NT2/D1 (cell line): Measurements from ENCODE around the gene STK32B.

Experiments used
- DNase-seq: peaks from one replicate; pipeline ENCODE4 v3.0.0-alpha.2; 2011; ENCODE audit warnings: low read depth, low spot score
- H3K27me3 ChIP-seq: 2 replicates; pipeline ENCODE4 v1.6.0; 2011; ENCODE audit warnings: mild to moderate bottlenecking; ENCODE audit not compliant: insufficient read length, insufficient read depth
- H3K36me3 ChIP-seq: 2 replicates; pipeline ENCODE4 v1.6.1; 2011; ENCODE audit warnings: mild to moderate bottlenecking, low read length, mixed read lengths; ENCODE audit not compliant: insufficient read depth, insufficient read length
- H3K4me1 ChIP-seq: 2 replicates; pipeline ENCODE4 v1.5.1; 2011; ENCODE audit not compliant: insufficient read depth, insufficient read length
- H3K4me3 ChIP-seq: 2 replicates; pipeline ENCODE4 v1.5.1; 2011; ENCODE audit warnings: low read depth; ENCODE audit not compliant: insufficient read length
- H3K9ac ChIP-seq: 2 replicates; pipeline ENCODE4 v1.6.0; 2011; ENCODE audit warnings: low read depth; ENCODE audit not compliant: insufficient read length
- H3K9me3 ChIP-seq: 2 replicates; pipeline ENCODE4 v1.5.1; 2011; ENCODE audit warnings: mild to moderate bottlenecking, low read length; ENCODE audit not compliant: insufficient read depth
- SUZ12 ChIP-seq: IDR thresholded peaks from 2 replicates; pipeline ENCODE4 v1.6.1; 2011; ENCODE audit not compliant: insufficient read length, insufficient read depth; ENCODE audit errors: extremely low read depth
- YY1 ChIP-seq: IDR thresholded peaks from 2 replicates; pipeline ENCODE4 v1.6.1; 2011; ENCODE audit not compliant: insufficient read length, insufficient read depth
- ZNF274 ChIP-seq: IDR thresholded peaks from 2 replicates; pipeline ENCODE4 v1.6.1; 2011; ENCODE audit warnings: mild to moderate bottlenecking, low read depth, low read length

STK32B gene

DNA sequence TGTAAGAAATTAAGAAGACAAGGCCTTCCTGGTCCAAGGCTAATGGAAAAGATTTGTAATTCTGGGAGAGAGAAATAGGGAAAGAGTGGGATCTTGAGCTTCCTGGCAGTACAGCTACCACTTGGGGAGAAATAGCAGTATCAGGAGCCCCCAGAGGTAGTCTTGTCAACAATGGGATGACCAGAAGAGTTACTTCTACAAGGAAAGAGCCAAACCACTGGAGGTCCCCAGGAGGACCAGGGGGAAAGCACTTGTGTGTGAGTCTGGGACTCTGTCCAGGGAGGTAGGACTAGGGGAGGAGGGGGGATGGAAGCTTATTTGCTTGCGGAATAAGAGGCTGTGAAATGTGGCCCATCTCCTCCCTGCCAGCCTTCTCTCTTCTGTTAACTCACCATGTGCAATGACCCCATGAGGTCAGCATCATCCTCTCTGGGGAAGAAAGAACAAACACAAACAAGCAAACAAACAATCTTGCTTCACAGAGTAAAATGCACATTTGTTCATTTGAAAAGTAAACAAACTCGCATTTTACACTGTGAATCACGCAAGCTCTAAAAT is 160.1 kb downstream of the STK32B start:
- no peaks in the 10 kb centered on the region for H3K4me1 ChIP-seq
- no peaks in the 10 kb centered on the region for H3K27me3 ChIP-seq
- no peak overlapping the region for H3K9ac ChIP-seq
- H3K4me3 ChIP-seq, result no peak overlapping the region
- TF ChIP-seq SUZ12, result no peak
- no peak for TF ChIP-seq ZNF274
- TF ChIP-seq YY1, result no peak
- DNase-seq, result no peak
- H3K36me3 ChIP-seq, result no peaks in the 10 kb centered on the region
- H3K9me3 ChIP-seq, result peaks cover 9% of the 10 kb centered on the region; the same call in 1 of the 2 replicates

DNA sequence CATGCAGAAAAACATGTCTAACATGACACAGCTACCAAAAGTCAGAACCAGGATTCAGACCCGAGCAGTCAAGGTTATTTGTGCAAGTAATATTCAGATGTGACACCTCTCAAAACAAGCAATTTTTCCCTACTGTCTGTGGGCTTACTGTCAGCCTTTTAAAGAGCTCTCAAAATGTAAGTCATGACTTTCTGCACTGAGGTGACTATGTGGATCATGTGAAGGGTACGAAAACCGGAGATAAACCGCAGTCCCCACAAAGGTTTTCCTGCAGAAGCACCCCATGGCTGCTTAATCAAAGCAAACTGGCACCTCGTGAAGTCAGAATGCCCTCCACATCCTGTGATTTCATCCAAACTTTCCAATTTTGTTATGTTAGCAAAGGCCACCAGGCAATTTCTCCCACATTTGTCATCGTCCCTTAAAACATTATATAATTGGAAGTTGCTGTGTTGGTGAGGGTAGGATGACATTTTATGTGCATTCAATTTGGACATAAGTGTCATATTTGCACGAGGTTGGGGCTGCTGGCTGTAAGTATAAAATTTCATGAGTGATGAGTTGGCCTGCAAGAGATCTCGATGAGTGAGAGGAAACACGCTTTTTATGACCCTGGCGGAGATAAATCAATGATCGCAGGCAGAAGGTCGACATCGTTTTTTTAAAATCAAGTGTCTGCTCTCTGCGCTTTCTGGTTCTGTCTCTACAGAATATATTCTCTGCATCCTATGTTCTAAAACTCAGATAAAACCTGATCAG is 161.2 kb downstream of the STK32B start:
- H3K9me3 ChIP-seq, result peaks cover 3% of the 10 kb centered on the region; the same call in 1 of the 2 replicates
- H3K4me1 ChIP-seq, result no peaks in the 10 kb centered on the region
- H3K36me3 ChIP-seq, result no peaks in the 10 kb centered on the region
- no peak overlapping the region for H3K9ac ChIP-seq
- no peak overlapping the region for H3K4me3 ChIP-seq
- DNase-seq, result no peak
- TF ChIP-seq ZNF274 (no peak), YY1 (no peak), SUZ12 (no peak)
- no peaks in the 10 kb centered on the region for H3K27me3 ChIP-seq

DNA sequence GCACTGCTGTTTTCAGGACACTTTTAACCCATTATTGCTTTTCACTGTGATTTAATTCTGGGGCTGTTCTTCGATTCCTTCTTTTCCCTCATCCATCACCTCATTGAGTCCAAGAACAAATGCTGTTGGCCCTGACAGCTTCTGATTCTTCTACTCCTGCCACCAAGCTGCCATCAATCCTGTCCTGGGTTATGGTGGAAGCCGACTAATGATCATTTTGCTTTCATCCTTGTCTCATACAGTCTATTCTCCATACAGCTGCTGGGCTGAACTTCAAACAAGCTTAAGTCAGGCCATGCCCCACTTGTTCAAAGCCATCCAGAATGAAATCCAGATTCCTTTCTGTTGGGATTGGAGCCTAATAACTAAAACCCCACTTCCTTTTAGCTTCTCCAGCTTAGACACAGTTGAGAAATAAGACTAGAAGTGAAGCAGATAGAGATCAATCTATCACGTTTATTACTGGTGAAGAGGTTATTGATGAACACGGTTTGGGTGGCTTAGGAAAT is 161.9 kb downstream of the STK32B start:
- Histone ChIP-seq H3K36me3 (no peaks in the 10 kb centered on the region), H3K9ac (no peak overlapping the region), H3K4me3 (no peak overlapping the region), H3K27me3 (no peaks in the 10 kb centered on the region), H3K4me1 (no peaks in the 10 kb centered on the region), H3K9me3 (no peaks in the 10 kb centered on the region)
- DNase-seq, result no peak
- TF ChIP-seq ZNF274, result no peak
- TF ChIP-seq YY1, result no peak
- no peak for TF ChIP-seq SUZ12

DNA sequence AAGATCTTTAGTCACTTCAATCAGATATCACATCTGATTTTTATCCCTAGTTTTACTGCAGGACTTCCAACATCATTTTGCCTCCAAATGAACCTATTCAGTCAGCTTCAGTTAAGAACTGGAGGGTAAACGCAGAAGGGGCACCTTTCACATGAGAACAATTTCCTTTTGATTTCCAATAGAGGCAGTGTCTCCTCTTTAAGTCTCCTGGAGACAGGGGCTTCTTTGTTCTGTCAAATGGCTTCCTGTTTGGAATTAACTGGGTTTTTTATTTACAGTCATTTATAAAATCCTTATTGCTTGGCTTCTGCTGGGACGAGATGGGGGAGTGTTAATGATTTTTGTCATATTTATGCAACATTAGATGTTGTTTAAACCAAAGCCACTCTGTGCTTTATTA is 164.0 kb downstream of the STK32B start:
- Histone ChIP-seq H3K27me3 (no peaks in the 10 kb centered on the region), H3K4me1 (no peaks in the 10 kb centered on the region), H3K9me3 (no peaks in the 10 kb centered on the region), H3K4me3 (no peak overlapping the region), H3K9ac (no peak overlapping the region), H3K36me3 (no peaks in the 10 kb centered on the region)
- TF ChIP-seq YY1 (no peak), ZNF274 (no peak), SUZ12 (no peak)
- DNase-seq, result no peak

DNA sequence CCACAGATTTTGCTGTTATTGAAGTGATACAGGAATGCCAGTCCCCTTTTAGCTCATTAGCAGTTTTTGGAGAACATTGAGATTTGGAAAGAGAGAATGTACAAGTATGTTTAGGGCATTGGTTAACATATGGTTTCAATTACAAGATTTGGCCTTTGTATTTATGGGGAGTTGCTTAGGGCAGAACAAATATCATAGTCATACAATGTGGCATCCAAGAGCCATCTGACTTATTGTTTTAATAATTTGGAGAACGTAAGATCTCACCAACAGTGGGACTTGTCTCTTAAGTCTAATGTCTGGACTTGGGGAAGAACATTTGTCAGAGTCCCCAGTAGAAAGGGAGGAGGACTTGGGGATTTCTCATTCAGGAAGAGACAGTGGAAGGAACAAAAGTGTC is 166.1 kb downstream of the STK32B start:
- no peak for DNase-seq
- Histone ChIP-seq H3K27me3 (no peaks in the 10 kb centered on the region), H3K36me3 (no peaks in the 10 kb centered on the region), H3K4me3 (no peak overlapping the region), H3K9ac (no peak overlapping the region), H3K4me1 (no peaks in the 10 kb centered on the region), H3K9me3 (no peaks in the 10 kb centered on the region)
- no peak for TF ChIP-seq ZNF274
- no peak for TF ChIP-seq YY1
- no peak for TF ChIP-seq SUZ12

GRCh38 chr4:5218376-5219069 is 167.2 kb downstream of the STK32B start:
- peak; percentile 39 for DNase-seq
- no peak overlapping the region for H3K4me3 ChIP-seq
- no peaks in the 10 kb centered on the region for H3K27me3 ChIP-seq
- TF ChIP-seq SUZ12 (no peak), ZNF274 (no peak), YY1 (no peak)
- H3K9me3 ChIP-seq, result no peaks in the 10 kb centered on the region
- H3K4me1 ChIP-seq, result no peaks in the 10 kb centered on the region
- no peaks in the 10 kb centered on the region for H3K36me3 ChIP-seq
- H3K9ac ChIP-seq, result no peak overlapping the region

- no peak for DNase-seq
- Histone ChIP-seq H3K9me3 (no peaks in the 10 kb centered on the region), H3K36me3 (no peaks in the 10 kb centered on the region), H3K9ac (no peak overlapping the region), H3K4me3 (no peak overlapping the region), H3K4me1 (no peaks in the 10 kb centered on the region), H3K27me3 (no peaks in the 10 kb centered on the region)
- TF ChIP-seq ZNF274 (no peak), SUZ12 (no peak), YY1 (no peak)
Measured at GRCh38 chr4:5220028-5220427, 168.7 kb downstream of the STK32B start.
